ENCODE results near the gene LAMTOR3.
A peak's percentile ranks its signal among the peaks of the same experiment; 100 is the strongest.

Gene LAMTOR3

GRCh38 chr4:99868126-99868596 is 26.1 kb downstream of the LAMTOR3 start:
- Histone ChIP-seq H3K4me1 (ENCODE audit: insufficient read depth, insufficient read length) (no peaks in the 10 kb centered on the region), H3K36me3 (ENCODE audit: insufficient read depth, insufficient read length, low read length) (no peaks in the 10 kb centered on the region), H3K27me3 (ENCODE audit: insufficient read depth, insufficient read length) (no peaks in the 10 kb centered on the region), H3K9me3 (ENCODE audit: insufficient read depth, low read length) (no peaks in the 10 kb centered on the region), H3K4me3 (ENCODE audit: insufficient read length, low read depth) (no peak overlapping the region), H3K9ac (ENCODE audit: insufficient read length, low read depth) (no peak overlapping the region)
- TF ChIP-seq ZNF274 (IDR thresholded peaks at IDR 0.05; ENCODE audit: low read depth, low read length), result no peak
- no peak for TF ChIP-seq YY1 (IDR thresholded peaks at IDR 0.05; ENCODE audit: insufficient read depth, insufficient read length)
- TF ChIP-seq SUZ12 (IDR thresholded peaks at IDR 0.05; ENCODE audit: extremely low read depth, insufficient read depth, insufficient read length), result no peak
- DNase-seq (ENCODE audit: low read depth, low spot score), result peak; percentile 50

- no peaks in the 10 kb centered on the region for H3K4me1 ChIP-seq (ENCODE audit: insufficient read depth, insufficient read length)
- H3K36me3 ChIP-seq (ENCODE audit: insufficient read depth, insufficient read length, low read length), result no peaks in the 10 kb centered on the region
- no peak overlapping the region for H3K9ac ChIP-seq (ENCODE audit: insufficient read length, low read depth)
- TF ChIP-seq YY1 (IDR thresholded peaks at IDR 0.05; ENCODE audit: insufficient read depth, insufficient read length) (no peak), ZNF274 (IDR thresholded peaks at IDR 0.05; ENCODE audit: low read depth, low read length) (no peak), SUZ12 (IDR thresholded peaks at IDR 0.05; ENCODE audit: extremely low read depth, insufficient read depth, insufficient read length) (no peak)
- H3K9me3 ChIP-seq (ENCODE audit: insufficient read depth, low read length), result no peaks in the 10 kb centered on the region
- no peak overlapping the region for H3K4me3 ChIP-seq (ENCODE audit: insufficient read length, low read depth)
- no peaks in the 10 kb centered on the region for H3K27me3 ChIP-seq (ENCODE audit: insufficient read depth, insufficient read length)
- DNase-seq (ENCODE audit: low read depth, low spot score), result no peak
Observed at GRCh38 chr4:99863804-99864203, 30.4 kb downstream of the LAMTOR3 start.

- no peaks in the 10 kb centered on the region for H3K27me3 ChIP-seq (ENCODE audit: insufficient read depth, insufficient read length)
- no peak overlapping the region for H3K4me3 ChIP-seq (ENCODE audit: insufficient read length, low read depth)
- no peak for DNase-seq (ENCODE audit: low read depth, low spot score)
- H3K9ac ChIP-seq (ENCODE audit: insufficient read length, low read depth), result no peak overlapping the region
- no peaks in the 10 kb centered on the region for H3K9me3 ChIP-seq (ENCODE audit: insufficient read depth, low read length)
- no peaks in the 10 kb centered on the region for H3K36me3 ChIP-seq (ENCODE audit: insufficient read depth, insufficient read length, low read length)
- H3K4me1 ChIP-seq (ENCODE audit: insufficient read depth, insufficient read length), result no peaks in the 10 kb centered on the region
- TF ChIP-seq SUZ12 (IDR thresholded peaks at IDR 0.05; ENCODE audit: extremely low read depth, insufficient read depth, insufficient read length) (no peak), YY1 (IDR thresholded peaks at IDR 0.05; ENCODE audit: insufficient read depth, insufficient read length) (no peak), ZNF274 (IDR thresholded peaks at IDR 0.05; ENCODE audit: low read depth, low read length) (no peak)
Observed at GRCh38 chr4:99861120-99861905, 32.9 kb downstream of the LAMTOR3 start.

GRCh38 chr4:99860521-99860920 is 33.7 kb downstream of the LAMTOR3 start:
- Histone ChIP-seq H3K4me1 (ENCODE audit: insufficient read depth, insufficient read length) (no peaks in the 10 kb centered on the region), H3K36me3 (ENCODE audit: insufficient read depth, insufficient read length, low read length) (no peaks in the 10 kb centered on the region), H3K27me3 (ENCODE audit: insufficient read depth, insufficient read length) (no peaks in the 10 kb centered on the region), H3K9me3 (ENCODE audit: insufficient read depth, low read length) (no peaks in the 10 kb centered on the region), H3K4me3 (ENCODE audit: insufficient read length, low read depth) (no peak overlapping the region), H3K9ac (ENCODE audit: insufficient read length, low read depth) (no peak overlapping the region)
- no peak for DNase-seq (ENCODE audit: low read depth, low spot score)
- TF ChIP-seq SUZ12 (IDR thresholded peaks at IDR 0.05; ENCODE audit: extremely low read depth, insufficient read depth, insufficient read length) (no peak), ZNF274 (IDR thresholded peaks at IDR 0.05; ENCODE audit: low read depth, low read length) (no peak), YY1 (IDR thresholded peaks at IDR 0.05; ENCODE audit: insufficient read depth, insufficient read length) (no peak)

- no peaks in the 10 kb centered on the region for H3K4me1 ChIP-seq (ENCODE audit: insufficient read depth, insufficient read length)
- no peaks in the 10 kb centered on the region for H3K27me3 ChIP-seq (ENCODE audit: insufficient read depth, insufficient read length)
- no peaks in the 10 kb centered on the region for H3K36me3 ChIP-seq (ENCODE audit: insufficient read depth, insufficient read length, low read length)
- H3K4me3 ChIP-seq (ENCODE audit: insufficient read length, low read depth), result no peak overlapping the region
- no peak overlapping the region for H3K9ac ChIP-seq (ENCODE audit: insufficient read length, low read depth)
- DNase-seq (ENCODE audit: low read depth, low spot score), result no peak
- no peak for TF ChIP-seq ZNF274 (IDR thresholded peaks at IDR 0.05; ENCODE audit: low read depth, low read length)
- no peak for TF ChIP-seq YY1 (IDR thresholded peaks at IDR 0.05; ENCODE audit: insufficient read depth, insufficient read length)
- TF ChIP-seq SUZ12 (IDR thresholded peaks at IDR 0.05; ENCODE audit: extremely low read depth, insufficient read depth, insufficient read length), result no peak
- H3K9me3 ChIP-seq (ENCODE audit: insufficient read depth, low read length), result no peaks in the 10 kb centered on the region
Observed at GRCh38 chr4:99859618-99860017, 34.6 kb downstream of the LAMTOR3 start.

- Histone ChIP-seq H3K27me3 (ENCODE audit: insufficient read depth, insufficient read length) (no peaks in the 10 kb centered on the region), H3K9me3 (ENCODE audit: insufficient read depth, low read length) (no peaks in the 10 kb centered on the region), H3K4me3 (ENCODE audit: insufficient read length, low read depth) (no peak overlapping the region), H3K9ac (ENCODE audit: insufficient read length, low read depth) (no peak overlapping the region), H3K36me3 (ENCODE audit: insufficient read depth, insufficient read length, low read length) (no peaks in the 10 kb centered on the region), H3K4me1 (ENCODE audit: insufficient read depth, insufficient read length) (no peaks in the 10 kb centered on the region)
- TF ChIP-seq SUZ12 (IDR thresholded peaks at IDR 0.05; ENCODE audit: extremely low read depth, insufficient read depth, insufficient read length) (no peak), YY1 (IDR thresholded peaks at IDR 0.05; ENCODE audit: insufficient read depth, insufficient read length) (no peak), ZNF274 (IDR thresholded peaks at IDR 0.05; ENCODE audit: low read depth, low read length) (no peak)
- DNase-seq (ENCODE audit: low read depth, low spot score), result no peak
Observed at GRCh38 chr4:99857307-99857706, 36.9 kb downstream of the LAMTOR3 start.

- H3K4me1 ChIP-seq (ENCODE audit: insufficient read depth, insufficient read length), result no peaks in the 10 kb centered on the region
- DNase-seq (ENCODE audit: low read depth, low spot score), result no peak
- TF ChIP-seq YY1 (IDR thresholded peaks at IDR 0.05; ENCODE audit: insufficient read depth, insufficient read length), result no peak
- no peak for TF ChIP-seq SUZ12 (IDR thresholded peaks at IDR 0.05; ENCODE audit: extremely low read depth, insufficient read depth, insufficient read length)
- TF ChIP-seq ZNF274 (IDR thresholded peaks at IDR 0.05; ENCODE audit: low read depth, low read length), result no peak
- H3K27me3 ChIP-seq (ENCODE audit: insufficient read depth, insufficient read length), result no peaks in the 10 kb centered on the region
- H3K36me3 ChIP-seq (ENCODE audit: insufficient read depth, insufficient read length, low read length), result no peaks in the 10 kb centered on the region
- H3K4me3 ChIP-seq (ENCODE audit: insufficient read length, low read depth), result no peak overlapping the region
- no peaks in the 10 kb centered on the region for H3K9me3 ChIP-seq (ENCODE audit: insufficient read depth, low read length)
- H3K9ac ChIP-seq (ENCODE audit: insufficient read length, low read depth), result no peak overlapping the region
Observed at GRCh38 chr4:99856166-99856565, 38.1 kb downstream of the LAMTOR3 start.

All from NT2/D1 (cell line).